Activated CD8-positive, alpha-beta memory T cell treated with anti-CD3 and anti-CD28 coated beads for 48 hours (primary cell): ENCODE measurements around the gene MICAL3.

Source experiments
- DNase-seq, 3 experiments: peaks; one replicate each; pipeline ENCODE4 v3.0.0-alpha.2; 2020; ENCODE audit warnings: low read depth in 2 of 3, low spot score in 2 of 3

The MICAL3 gene

DNA sequence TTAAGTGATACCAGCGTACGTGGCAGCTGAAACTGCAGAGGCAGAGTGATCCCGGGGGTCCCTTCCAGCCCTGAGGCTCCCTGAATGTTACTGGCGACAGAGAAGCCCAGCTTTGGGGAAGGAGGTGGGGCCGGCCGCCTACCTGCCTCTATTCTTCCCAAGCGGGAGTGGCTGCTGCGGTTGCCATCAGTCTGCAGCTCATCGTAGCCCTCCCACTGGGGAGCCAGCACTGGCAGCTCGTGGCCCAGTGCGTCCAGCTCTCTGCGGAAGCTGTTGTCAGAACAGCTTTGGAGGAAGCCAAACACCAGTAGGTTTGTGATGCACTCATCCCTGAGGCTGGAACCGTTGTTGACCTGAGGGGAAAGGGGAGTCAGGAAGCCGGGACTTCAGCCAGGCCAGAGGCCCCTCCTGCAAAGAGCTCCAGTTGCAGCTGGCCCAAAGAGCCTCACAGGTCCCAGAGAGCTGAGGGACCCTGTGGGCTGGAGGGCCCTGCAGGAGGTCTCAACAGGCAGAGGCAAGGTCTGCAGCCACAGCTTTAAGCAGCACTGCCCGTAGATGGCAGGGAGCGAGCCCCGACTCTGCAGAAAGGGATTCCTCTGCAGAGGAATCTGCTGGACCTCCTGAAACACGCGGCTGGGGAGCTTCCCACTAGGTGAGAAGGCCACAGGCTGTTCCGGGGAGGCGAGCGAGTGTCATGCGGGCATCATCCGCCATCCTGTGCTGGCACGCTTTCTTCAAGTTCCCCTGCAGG is 280.5 kb downstream of the MICAL3 start:
- no peak for DNase-seq

GRCh38 chr22:17742527-17742902 is 281.8 kb downstream of the MICAL3 start:
- peak; percentile 44 to 59 (median 49) for DNase-seq

- DNase-seq: no peak
Observed at GRCh38 chr22:17741866-17742526, 282.4 kb downstream of the MICAL3 start.

- DNase-seq: no peak
Observed at GRCh38 chr22:17739196-17739975, 285.0 kb downstream of the MICAL3 start.

- no peak for DNase-seq
Observed at GRCh38 chr22:17738386-17739128, 285.8 kb downstream of the MICAL3 start.
